K562 (cell line): ENCODE data around the gene SPECC1L. TPM values are rescaled to one million over a fixed set of nuclear protein-coding genes. Genes with fewer than 3 reads are reported as not detected.

Source experiments
- ATAC-seq: fragments of 200-7000 bp; cut with Tn5 transposase; 3 replicates; pipeline ENCODE4 v1.9.1; 2020; ENCODE audit warnings: moderate library complexity
- BruUV-seq: library from RNA; stranded (reverse); fragments of 400-500 nt; replicated peaks from 2 replicates; lab custom pipeline; 2021; lab: Mats Ljungman, UMichigan
- CTCF ChIA-PET: fragments of 300-600 bp; formaldehyde crosslinking; extraction: SDS; loops from one replicate; lab custom pipeline; 2021; ENCODE audit warnings: low intra/inter-chr PET ratio; lab: Yijun Ruan, JAX
- POLR2A ChIA-PET: fragments of 300-600, 350-650 bp; sonication (Branson Sonifier 250); formaldehyde crosslinking; extraction: SDS; loops from one replicate; lab custom pipeline; 2021; ENCODE audit warnings: antibody characterized with exemption, inconsistent platforms; lab: Yijun Ruan, JAX
- DNase-seq, 4 experiments: peaks; one replicate each; pipeline versions ENCODE4 v3.0.0 to v3.0.0-alpha.2; 2011 to 2018; ENCODE audit warnings: low spot score in 3 of 4, mixed read lengths in 3 of 4; ENCODE audit errors: extremely low read depth in 1 of 4
- FAIRE-seq: peaks from 2 replicates; lab custom pipeline; 2011; peaks lifted over from hg19 to GRCh38; lab: Jason Lieb, UNC
- H2AFZ ChIP-seq: 2 replicates; pipeline ENCODE4 v1.6.0; 2011; ENCODE audit warnings: low read depth, low read length, control low read depth, inconsistent platforms
- H3K27ac ChIP-seq: fragments of 200-600 bp; 3 replicates; pipeline ENCODE4 v1.8.0; 2011; ENCODE audit warnings: low read depth, mild to moderate bottlenecking, control low read depth, inconsistent platforms, low read length, moderate library complexity, mixed read lengths; ENCODE audit errors: extremely low read depth
- H3K27me3 ChIP-seq, 2 experiments: fragments of 300-600 bp in 1 of 2; 2 replicates in 1 of 2; 3 replicates in 1 of 2; pipeline versions ENCODE4 v1.6.0 to v1.8.0; 2011; ENCODE audit warnings: inconsistent platforms in 2 of 2, low read length in 2 of 2, mild to moderate bottlenecking in 1 of 2, mixed read lengths in 1 of 2, moderate library complexity in 1 of 2; ENCODE audit not compliant: control insufficient read depth in 2 of 2, insufficient read depth in 2 of 2
- H3K36me3 ChIP-seq: fragments of 300-600 bp; 3 replicates; pipeline ENCODE4 v1.8.0; 2011; ENCODE audit warnings: mild to moderate bottlenecking, low read length, inconsistent platforms; ENCODE audit not compliant: control insufficient read depth, insufficient read depth
- H3K4me1 ChIP-seq, 2 experiments: fragments of 200-600 bp in 1 of 2; replicated peaks in 1 of 2; 2 replicates in 1 of 2; 3 replicates in 1 of 2; pipeline versions ENCODE4 v1.5.1 to v1.8.0; 2011; ENCODE audit warnings: inconsistent platforms in 2 of 2, low read length in 2 of 2, mild to moderate bottlenecking in 1 of 2, mixed read lengths in 1 of 2, moderate library complexity in 1 of 2; ENCODE audit not compliant: control insufficient read depth in 2 of 2, insufficient read depth in 2 of 2
- H3K4me2 ChIP-seq: 2 replicates; pipeline ENCODE4 v1.6.1; 2011; ENCODE audit warnings: low read length, control low read depth, inconsistent platforms, mixed read lengths; ENCODE audit not compliant: insufficient read depth
- H3K4me3 ChIP-seq: fragments of 200-600 bp; sonication (generic), shearing (Covaris generic); 2 replicates; pipeline ENCODE4 v1.5.1; 2016; ENCODE audit warnings: control low read depth, inconsistent platforms
- H3K79me2 ChIP-seq: fragments of 200-600 bp; 3 replicates; pipeline ENCODE4 v1.8.0; 2011; ENCODE audit warnings: low read length, inconsistent platforms; ENCODE audit not compliant: control insufficient read depth, insufficient read depth
- H3K9ac ChIP-seq, 2 experiments: 2 replicates each; pipeline versions ENCODE4 v1.6.0 to v1.6.1; 2011; ENCODE audit warnings: low read depth in 2 of 2, low read length in 2 of 2, control low read depth in 1 of 2, inconsistent platforms in 1 of 2, mild to moderate bottlenecking in 1 of 2, mixed read lengths in 1 of 2; ENCODE audit not compliant: insufficient read depth in 1 of 2
- H3K9me1 ChIP-seq: one replicate; pipeline ENCODE4 v1.6.0; 2011; ENCODE audit warnings: inconsistent platforms, mild to moderate bottlenecking, low read length, moderate library complexity; ENCODE audit not compliant: control insufficient read depth, insufficient read depth
- H3K9me3 ChIP-seq: replicated peaks from 2 replicates; pipeline ENCODE4 v1.5.1; 2011; ENCODE audit warnings: low read depth, low read length, inconsistent platforms; ENCODE audit not compliant: control insufficient read depth, insufficient read depth
- H4K20me1 ChIP-seq: replicated peaks from 2 replicates; pipeline ENCODE4 v1.6.1; 2011; ENCODE audit warnings: low read length, inconsistent platforms, mixed read lengths; ENCODE audit not compliant: control insufficient read depth, insufficient read depth
- CEBPB ChIP-seq: fragments of 450-650 bp; IDR thresholded peaks from 2 replicates; pipeline ENCODE4 v1.6.1; 2016; ENCODE audit warnings: missing genetic modification characterization, missing compliant biosample characterization
- FOXJ3 ChIP-seq: sonication (generic); formaldehyde crosslinking; IDR thresholded peaks from 2 replicates; pipeline ENCODE4 v1.4.0; 2020; ENCODE audit warnings: mild to moderate bottlenecking, missing genetic modification reagents
- FUS ChIP-seq: fragments of 200-400 bp; formaldehyde crosslinking; optimal IDR thresholded peaks from 2 replicates; pipeline ENCODE3; 2017; ENCODE audit warnings: low read depth, low read length
- HDAC8 ChIP-seq: fragments of 450-650 bp; IDR thresholded peaks from 2 replicates; pipeline ENCODE4 v1.6.1; 2016; ENCODE audit warnings: mild to moderate bottlenecking, missing genetic modification characterization, moderate library complexity, missing compliant biosample characterization
- MYC ChIP-seq, 2 experiments: fragments of 250-450 bp in 1 of 2; sonication (Bioruptor Pico) in 1 of 2; IDR thresholded peaks; 2 replicates each; pipeline versions ENCODE4 v1.5.1 to v1.6.1; 2012 to 2021; ENCODE audit warnings: low read depth in 2 of 2, borderline replicate concordance in 1 of 2, improper control_type of control experiment in 1 of 2, low read length in 1 of 2, mild to moderate bottlenecking in 1 of 2, moderate library complexity in 1 of 2
- WGBS: fragments of 100-300 bp; shearing (Covaris generic); methylation state at CpG from one replicate; pipeline ENCODE4 v1.1.6; 2016; ENCODE audit warnings: low coverage, mixed read lengths; ENCODE audit not compliant: insufficient coverage; ENCODE audit errors: missing lambda C conversion rate; 5-methylcytosine and 5-hydroxymethylcytosine counted together
- in situ Hi-C: fragments of 300-500 bp; cut with MboI; formaldehyde crosslinking; loops from 4 replicates; pipeline ENCODE4 v1.15.0; 2018; ENCODE audit warnings: inconsistent platforms, mixed read lengths
- intact Hi-C: fragments of 100-400 bp; cut with micrococcal nuclease; formaldehyde crosslinking; loops from 2 replicates; pipeline ENCODE4 v1.14.2; 2022
- polyA plus RNA-seq, 8 experiments: library from polyadenylated mRNA; depleted of rRNA in 4 of 8; stranded (reverse) in 5 of 8; unstranded in 3 of 8; fragments of >200 nt; fragmentation: Nextera tagmentation in 2 of 8; fragmentation: Illumina TruSeq in 1 of 8; extraction: Ambion mirVana in 2 of 8; extraction: Trizol in 1 of 8; gene quantifications; 2 replicates each; pipeline versions ENCODE4 v1.2.1 to v1.2.3, GENCODE V29; 2011 to 2014; ENCODE audit warnings: inconsistent platforms in 1 of 8, missing spikeins in 1 of 8
- total RNA-seq, 7 experiments: library from RNA; depleted of rRNA in 6 of 7; stranded (reverse); fragments of >200 nt in 6 of 7; fragmentation: Illumina TruSeq in 2 of 7; extraction: Trizol in 2 of 7; gene quantifications; 2 replicates each; pipeline versions ENCODE4 v1.2.1 to v1.2.3, GENCODE V29; 2011 to 2021; ENCODE audit warnings: low replicate concordance in 1 of 7
- TF ChIP-seq, protein P1 (sequence below): fragments of 200-800 bp; sonication (Bioruptor generic); IDR thresholded peaks from 2 replicates; pipeline ENCODE4 v1.6.1; 2017; ENCODE audit warnings: missing genetic modification characterization, missing compliant biosample characterization

The SPECC1L gene
- total and polyA plus RNA-seq, 9 of the 15 experiments (the other 6 are each of a cell fraction or from before 2014, with no cell fraction given): 1.4 to 27.9 (median 14.5) TPM

GRCh38 chr22:24404561-24405275 lies 134.1 kb downstream of the SPECC1L start (continued):
- TF ChIP-seq, protein P1, sequence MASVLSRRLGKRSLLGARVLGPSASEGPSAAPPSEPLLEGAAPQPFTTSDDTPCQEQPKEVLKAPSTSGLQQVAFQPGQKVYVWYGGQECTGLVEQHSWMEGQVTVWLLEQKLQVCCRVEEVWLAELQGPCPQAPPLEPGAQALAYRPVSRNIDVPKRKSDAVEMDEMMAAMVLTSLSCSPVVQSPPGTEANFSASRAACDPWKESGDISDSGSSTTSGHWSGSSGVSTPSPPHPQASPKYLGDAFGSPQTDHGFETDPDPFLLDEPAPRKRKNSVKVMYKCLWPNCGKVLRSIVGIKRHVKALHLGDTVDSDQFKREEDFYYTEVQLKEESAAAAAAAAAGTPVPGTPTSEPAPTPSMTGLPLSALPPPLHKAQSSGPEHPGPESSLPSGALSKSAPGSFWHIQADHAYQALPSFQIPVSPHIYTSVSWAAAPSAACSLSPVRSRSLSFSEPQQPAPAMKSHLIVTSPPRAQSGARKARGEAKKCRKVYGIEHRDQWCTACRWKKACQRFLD (CRISPR knock-in tag): no peak
- TF ChIP-seq HDAC8 (tag) (no peak), FUS (no peak), FOXJ3 (CRISPR knock-in tag) (no peak)

DNA sequence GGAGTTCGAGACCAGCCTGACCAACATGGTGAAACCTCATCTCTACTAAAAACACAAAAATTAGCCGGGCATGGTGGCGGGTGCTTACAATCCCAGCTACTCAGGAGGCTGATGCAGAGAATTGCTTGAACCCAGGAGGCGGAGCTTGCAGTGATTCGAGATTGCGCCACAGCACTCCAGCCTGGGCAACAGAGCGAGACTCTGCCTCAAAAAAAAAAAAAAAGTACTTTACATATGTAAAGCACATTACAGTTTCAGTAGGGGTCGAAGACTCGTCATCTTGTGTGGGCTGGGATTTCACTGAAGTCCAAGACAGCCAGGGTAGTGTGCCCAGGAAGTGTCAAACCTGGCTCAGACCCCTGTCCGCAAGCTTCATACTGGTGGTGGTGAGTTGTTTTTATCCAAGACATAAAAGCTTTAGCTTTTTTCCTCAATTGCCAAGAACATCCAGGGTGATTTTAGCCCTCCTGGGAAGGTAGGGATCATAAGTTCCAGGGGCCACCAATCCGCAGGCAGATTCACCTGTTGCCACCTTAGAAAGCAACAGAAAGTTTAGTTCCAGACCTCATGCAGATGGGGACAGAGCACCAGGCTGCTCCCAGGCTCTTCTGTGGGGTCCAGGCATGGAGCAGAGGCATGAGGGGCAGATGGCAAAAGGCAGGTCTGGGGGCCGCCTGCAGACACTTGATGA lies 135.1 kb downstream of the SPECC1L start:
- no peak for DNase-seq
- no peak for FAIRE-seq
- 88% methylated on average over 9 of the region's 12 CpGs for WGBS

More for the DNA sequence above, 135.1 kb downstream of the SPECC1L start:
- no peaks in the 10 kb centered on the region for H3K27me3 ChIP-seq
- H4K20me1 ChIP-seq: no peaks in the 10 kb centered on the region; the same call in 1 of the 2 replicates
- H3K4me1 ChIP-seq: peaks cover 10 to 16% of the 10 kb centered on the region in 2 experiments; a peak in 4 of 5 replicates
- no peak overlapping the region for H3K27ac ChIP-seq
- POLR2A ChIA-PET: interaction anchor here (1.2 kb wide), 1 partner anchor 48 kb away, joined by 3 read pairs; no protein-coding TSS in a partner anchor
- in situ Hi-C loops: no loop called here
- H2AFZ ChIP-seq: no peak overlapping the region
- no peak overlapping the region for H3K4me2 ChIP-seq
- H3K79me2 ChIP-seq: no peaks in the 10 kb centered on the region
- TF ChIP-seq MYC (IDR thresholded peaks at IDR 0.05; ENCODE audit: low read depth, low read length) (no peak), MYC (CRISPR knock-in tag; IDR thresholded peaks at IDR 0.05; ENCODE audit: borderline replicate concordance, low read depth) (no peak), CEBPB (tag) (peak; percentile 57)
- TF ChIP-seq, all 486 proteins: peak for 1
- no TSS peak for BruUV-seq
- intact Hi-C loops: no loop called here
- no peaks in the 10 kb centered on the region for H3K9me3 ChIP-seq
- peak overlapping the region in 1 of 2 experiments; percentile 74; a peak in 1 of 4 replicates for H3K9ac ChIP-seq
- no peak for ATAC-seq
- CTCF ChIA-PET: no interaction called here
- H3K4me3 ChIP-seq: no peak overlapping the region
- peaks cover 18% of the 10 kb centered on the region; the same call in 1 of the 3 replicates for H3K36me3 ChIP-seq
- H3K9me1 ChIP-seq: no peaks in the 10 kb centered on the region
